ENCODE data around the gene HS6ST2.

The HS6ST2 gene

DNA sequence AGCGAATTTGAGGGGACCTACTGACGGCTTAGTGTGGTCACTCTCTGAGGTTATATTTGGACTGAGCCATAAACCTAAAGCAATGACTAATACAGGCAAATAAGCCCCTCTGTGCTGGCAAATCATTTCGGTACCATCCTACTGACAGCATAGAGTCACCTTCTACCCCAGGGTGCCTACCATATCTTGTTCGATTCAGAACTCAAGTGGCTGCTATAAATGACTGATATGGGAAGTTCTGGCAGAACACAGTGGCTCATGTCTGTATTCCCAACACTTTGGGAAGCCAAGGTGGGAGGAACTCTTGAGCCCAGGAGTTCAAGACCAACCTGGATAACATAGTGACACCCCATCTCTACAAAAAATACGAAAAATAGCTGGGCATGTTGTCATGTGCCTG is 243.5 kb downstream of the HS6ST2 start:
- Histone ChIP-seq H3K9me3 (no peaks in the 10 kb centered on the region), H3K4me1 (ENCODE audit: control insufficient read depth in 1 of 2, insufficient read depth in 1 of 2, low read depth in 1 of 2, low read length in 1 of 2) (no peaks in the 10 kb centered on the region), H3K4me3 (ENCODE audit: low read depth in 1 of 2, low read length in 1 of 2) (no peak overlapping the region), H3K27ac (no peak overlapping the region), H3K36me3 (no peaks in the 10 kb centered on the region), H3K27me3 (no peaks in the 10 kb centered on the region)
- TF ChIP-seq, protein P1, sequence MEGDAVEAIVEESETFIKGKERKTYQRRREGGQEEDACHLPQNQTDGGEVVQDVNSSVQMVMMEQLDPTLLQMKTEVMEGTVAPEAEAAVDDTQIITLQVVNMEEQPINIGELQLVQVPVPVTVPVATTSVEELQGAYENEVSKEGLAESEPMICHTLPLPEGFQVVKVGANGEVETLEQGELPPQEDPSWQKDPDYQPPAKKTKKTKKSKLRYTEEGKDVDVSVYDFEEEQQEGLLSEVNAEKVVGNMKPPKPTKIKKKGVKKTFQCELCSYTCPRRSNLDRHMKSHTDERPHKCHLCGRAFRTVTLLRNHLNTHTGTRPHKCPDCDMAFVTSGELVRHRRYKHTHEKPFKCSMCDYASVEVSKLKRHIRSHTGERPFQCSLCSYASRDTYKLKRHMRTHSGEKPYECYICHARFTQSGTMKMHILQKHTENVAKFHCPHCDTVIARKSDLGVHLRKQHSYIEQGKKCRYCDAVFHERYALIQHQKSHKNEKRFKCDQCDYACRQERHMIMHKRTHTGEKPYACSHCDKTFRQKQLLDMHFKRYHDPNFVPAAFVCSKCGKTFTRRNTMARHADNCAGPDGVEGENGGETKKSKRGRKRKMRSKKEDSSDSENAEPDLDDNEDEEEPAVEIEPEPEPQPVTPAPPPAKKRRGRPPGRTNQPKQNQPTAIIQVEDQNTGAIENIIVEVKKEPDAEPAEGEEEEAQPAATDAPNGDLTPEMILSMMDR (IDR thresholded peaks at IDR 0.05), result no peak

DNA sequence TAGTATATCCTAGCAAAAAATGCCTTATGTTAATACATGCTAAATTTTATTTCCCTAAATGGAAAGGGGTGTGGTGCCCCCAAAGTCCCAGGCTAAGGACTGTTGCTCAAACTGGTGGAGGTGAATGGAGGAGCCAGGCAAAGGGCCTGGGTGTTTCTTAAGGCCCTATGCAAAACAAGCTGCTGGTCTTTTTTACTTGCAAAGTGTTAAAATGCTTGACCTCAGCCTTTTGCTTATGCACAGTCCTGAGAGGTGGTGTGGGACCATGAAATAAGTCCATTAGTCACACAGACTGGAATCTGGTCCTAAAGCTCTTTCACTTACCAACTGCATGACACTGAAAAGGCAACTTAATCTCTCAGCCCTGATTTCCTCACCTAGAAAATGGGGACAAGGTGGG is 246.1 kb downstream of the HS6ST2 start:
- H3K4me1 ChIP-seq (ENCODE audit: control insufficient read depth in 1 of 2, insufficient read depth in 1 of 2, low read depth in 1 of 2, low read length in 1 of 2), result no peaks in the 10 kb centered on the region
- H3K36me3 ChIP-seq, result no peaks in the 10 kb centered on the region
- no peaks in the 10 kb centered on the region for H3K9me3 ChIP-seq
- no peaks in the 10 kb centered on the region for H3K27me3 ChIP-seq
- no peak overlapping the region for H3K27ac ChIP-seq
- H3K4me3 ChIP-seq (ENCODE audit: low read depth in 1 of 2, low read length in 1 of 2), result no peak overlapping the region
- TF ChIP-seq, protein P1 (IDR thresholded peaks at IDR 0.05), result no peak

DNA sequence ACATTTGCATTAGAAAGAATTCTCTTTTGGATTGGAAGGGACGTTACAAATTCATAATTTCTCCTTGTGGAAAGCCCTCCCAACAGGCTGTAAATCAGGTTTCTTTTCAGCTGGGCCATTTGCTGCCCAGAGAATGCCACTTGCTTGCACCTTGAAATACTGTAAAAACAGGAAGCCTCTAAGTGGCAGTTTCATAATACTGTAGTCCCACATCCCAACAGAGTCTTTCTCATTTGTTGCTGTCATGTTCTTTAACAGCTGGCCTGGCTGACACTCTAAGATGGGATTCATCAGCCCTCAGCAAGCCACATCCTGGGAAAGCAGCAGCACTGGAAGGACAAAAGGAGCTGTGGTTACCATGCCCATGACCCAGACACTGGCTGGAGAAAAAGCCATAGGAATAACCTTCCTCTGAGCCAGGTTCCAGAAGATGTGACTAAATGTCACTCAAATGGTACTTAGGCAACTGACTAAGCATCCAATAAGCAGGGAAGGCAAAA is 247.7 kb downstream of the HS6ST2 start:
- TF ChIP-seq, protein P1 (IDR thresholded peaks at IDR 0.05), result no peak
- Histone ChIP-seq H3K36me3 (no peaks in the 10 kb centered on the region), H3K4me1 (ENCODE audit: control insufficient read depth in 1 of 2, insufficient read depth in 1 of 2, low read depth in 1 of 2, low read length in 1 of 2) (no peaks in the 10 kb centered on the region), H3K27ac (no peak overlapping the region), H3K4me3 (ENCODE audit: low read depth in 1 of 2, low read length in 1 of 2) (no peak overlapping the region), H3K27me3 (no peaks in the 10 kb centered on the region), H3K9me3 (no peaks in the 10 kb centered on the region)

DNA sequence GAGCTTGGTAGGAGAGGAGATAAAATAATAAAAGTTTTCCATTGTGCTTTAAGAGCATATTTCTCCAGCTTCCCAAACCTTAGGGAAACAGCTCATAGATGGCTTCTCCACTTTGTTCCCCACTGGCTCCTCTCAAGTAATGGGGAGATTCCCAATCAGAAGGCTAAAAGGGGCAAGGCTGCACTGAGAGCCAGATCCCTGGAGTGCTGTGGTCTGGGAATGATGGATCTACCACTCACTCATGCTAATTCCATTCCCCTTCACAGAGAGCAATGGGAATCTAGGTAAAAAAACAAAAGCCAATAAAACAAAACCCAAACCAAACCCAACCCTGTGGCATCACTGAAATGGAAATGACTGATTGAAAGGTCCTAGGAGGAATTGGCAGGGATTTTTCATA is 249.9 kb downstream of the HS6ST2 start:
- TF ChIP-seq, protein P1 (IDR thresholded peaks at IDR 0.05), result no peak
- no peaks in the 10 kb centered on the region for H3K4me1 ChIP-seq (ENCODE audit: control insufficient read depth in 1 of 2, insufficient read depth in 1 of 2, low read depth in 1 of 2, low read length in 1 of 2)
- no peaks in the 10 kb centered on the region for H3K9me3 ChIP-seq
- H3K4me3 ChIP-seq (ENCODE audit: low read depth in 1 of 2, low read length in 1 of 2), result no peak overlapping the region
- no peak overlapping the region for H3K27ac ChIP-seq
- H3K27me3 ChIP-seq, result no peaks in the 10 kb centered on the region
- H3K36me3 ChIP-seq, result no peaks in the 10 kb centered on the region

DNA sequence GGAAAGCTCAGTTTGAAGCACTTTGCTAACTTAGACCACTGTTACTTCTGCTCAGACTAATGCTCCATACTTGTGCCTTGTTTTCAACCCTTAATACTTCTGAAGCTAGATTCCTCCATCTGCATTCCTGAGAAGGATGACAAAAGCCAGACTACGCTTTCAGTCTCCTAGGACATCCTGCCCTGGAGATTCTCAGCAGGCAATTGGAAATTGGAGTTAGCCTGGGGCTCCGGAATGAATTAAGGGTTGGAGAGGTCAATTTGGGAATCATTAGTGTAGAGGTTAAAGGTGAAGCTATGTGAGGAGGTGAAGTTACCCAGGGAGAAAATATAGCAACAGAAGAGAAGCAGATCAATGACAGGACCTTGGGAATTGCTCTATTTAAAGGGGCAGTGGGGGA is 253.7 kb downstream of the HS6ST2 start:
- TF ChIP-seq, protein P1 (IDR thresholded peaks at IDR 0.05), result no peak
- H3K27ac ChIP-seq, result no peak overlapping the region
- no peaks in the 10 kb centered on the region for H3K4me1 ChIP-seq (ENCODE audit: control insufficient read depth in 1 of 2, insufficient read depth in 1 of 2, low read depth in 1 of 2, low read length in 1 of 2)
- H3K9me3 ChIP-seq, result no peaks in the 10 kb centered on the region
- H3K4me3 ChIP-seq (ENCODE audit: low read depth in 1 of 2, low read length in 1 of 2), result no peak overlapping the region
- no peaks in the 10 kb centered on the region for H3K27me3 ChIP-seq
- H3K36me3 ChIP-seq, result no peaks in the 10 kb centered on the region

DNA sequence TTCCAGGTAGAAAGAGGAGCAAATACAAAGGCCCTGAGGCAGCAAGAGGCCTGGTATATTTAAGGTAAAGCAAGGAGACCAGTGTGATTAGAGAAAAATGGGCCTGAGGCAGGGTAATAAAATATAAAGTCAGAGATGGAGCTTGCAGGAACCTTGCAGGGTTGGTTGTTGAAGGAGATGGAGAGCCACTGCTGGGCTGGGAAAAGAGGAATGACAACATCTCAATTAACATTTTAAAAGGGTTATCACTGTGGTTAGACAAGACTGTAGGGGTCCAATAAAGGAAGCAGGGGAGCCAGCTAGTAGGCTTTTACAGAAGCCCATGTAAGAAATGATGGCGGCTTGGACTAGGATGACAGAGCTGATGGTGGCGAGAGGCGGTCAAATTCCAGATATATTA is 264.0 kb downstream of the HS6ST2 start:
- TF ChIP-seq, protein P1 (IDR thresholded peaks at IDR 0.05), result no peak
- no peaks in the 10 kb centered on the region for H3K4me1 ChIP-seq (ENCODE audit: control insufficient read depth in 1 of 2, insufficient read depth in 1 of 2, low read depth in 1 of 2, low read length in 1 of 2)
- H3K36me3 ChIP-seq, result no peaks in the 10 kb centered on the region
- no peaks in the 10 kb centered on the region for H3K27me3 ChIP-seq
- no peaks in the 10 kb centered on the region for H3K9me3 ChIP-seq
- H3K4me3 ChIP-seq (ENCODE audit: low read depth in 1 of 2, low read length in 1 of 2), result no peak overlapping the region
- H3K27ac ChIP-seq, result no peak overlapping the region
